H9 (cell line): Measurements from ENCODE around the gene DARS1. TPM values are rescaled to one million over a fixed set of nuclear protein-coding genes. Genes with fewer than 3 reads are reported as not detected.

Source experiments
- DNase-seq: peaks from one replicate; pipeline ENCODE4 v3.0.0-alpha.2; 2017
- H2AFZ ChIP-seq: one replicate; pipeline ENCODE4 v1.6.1; 2013; ENCODE audit warnings: mild to moderate bottlenecking, low read length, control low read depth, moderate library complexity
- H2AK5ac ChIP-seq: 2 replicates; pipeline ENCODE4 v1.6.1; 2013; ENCODE audit warnings: low read length, control low read depth, mixed read lengths; ENCODE audit not compliant: insufficient read length
- H2BK120ac ChIP-seq: one replicate; pipeline ENCODE4 v1.6.1; 2013; ENCODE audit warnings: low read depth, mild to moderate bottlenecking, low read length, control low read depth, inconsistent platforms; ENCODE audit not compliant: poor library complexity, severe bottlenecking
- H2BK12ac ChIP-seq: 2 replicates; pipeline ENCODE4 v1.6.1; 2013; ENCODE audit warnings: low read length, control low read depth, mixed read lengths, low read depth; ENCODE audit not compliant: insufficient read length
- H2BK15ac ChIP-seq: 2 replicates; pipeline ENCODE4 v1.6.1; 2013; ENCODE audit warnings: low read depth, low read length, control low read depth
- H2BK20ac ChIP-seq: one replicate; pipeline ENCODE4 v1.6.1; 2013; ENCODE audit warnings: low read depth, mild to moderate bottlenecking, low read length, control low read depth, inconsistent platforms; ENCODE audit not compliant: poor library complexity, severe bottlenecking
- H2BK5ac ChIP-seq: 2 replicates; pipeline ENCODE4 v1.6.1; 2013; ENCODE audit warnings: low read length, control low read depth, mixed read lengths; ENCODE audit not compliant: insufficient read length
- H3K14ac ChIP-seq: 2 replicates; pipeline ENCODE4 v1.6.1; 2013; ENCODE audit warnings: low read length, control low read depth; ENCODE audit not compliant: insufficient read depth
- H3K18ac ChIP-seq: 2 replicates; pipeline ENCODE4 v1.6.1; 2013; ENCODE audit warnings: low read depth, mild to moderate bottlenecking, mixed read lengths, low read length, control low read depth; ENCODE audit not compliant: insufficient read length
- H3K23ac ChIP-seq: 2 replicates; pipeline ENCODE4 v1.6.1; 2013; ENCODE audit warnings: low read length, control low read depth, mixed read lengths, low read depth; ENCODE audit not compliant: insufficient read length
- H3K23me2 ChIP-seq: 2 replicates; pipeline ENCODE4 v1.6.1; 2013; ENCODE audit warnings: low read depth, mild to moderate bottlenecking, mixed read lengths, low read length, control low read depth; ENCODE audit not compliant: insufficient read length, poor library complexity, severe bottlenecking
- H3K27ac ChIP-seq: 2 replicates; pipeline ENCODE4 v1.5.1; 2013; ENCODE audit warnings: low read length, control low read depth, mixed read lengths, low read depth; ENCODE audit not compliant: insufficient read length
- H3K27me3 ChIP-seq: 2 replicates; pipeline ENCODE4 v1.6.1; 2013; ENCODE audit warnings: low read length, control low read depth, inconsistent platforms; ENCODE audit not compliant: insufficient read depth
- H3K4ac ChIP-seq: 2 replicates; pipeline ENCODE4 v1.6.1; 2013; ENCODE audit warnings: low read depth, mild to moderate bottlenecking, control low read depth, inconsistent platforms, low read length, moderate library complexity
- H3K4me1 ChIP-seq: 2 replicates; pipeline ENCODE4 v1.6.1; 2013; ENCODE audit warnings: low read length, control low read depth, inconsistent platforms; ENCODE audit not compliant: insufficient read depth
- H3K4me2 ChIP-seq: 2 replicates; pipeline ENCODE4 v1.6.1; 2013; ENCODE audit warnings: low read length, control low read depth, mixed read lengths; ENCODE audit not compliant: insufficient read length, insufficient read depth
- H3K56ac ChIP-seq: 2 replicates; pipeline ENCODE4 v1.6.1; 2013; ENCODE audit warnings: low read depth, mild to moderate bottlenecking, mixed read lengths, low read length, control low read depth; ENCODE audit not compliant: insufficient read length
- H3K79me1 ChIP-seq: 2 replicates; pipeline ENCODE4 v1.6.1; 2013; ENCODE audit warnings: low read depth, mild to moderate bottlenecking, moderate library complexity, low read length, control low read depth, inconsistent platforms; ENCODE audit not compliant: insufficient read depth, poor library complexity, severe bottlenecking
- H3K79me2 ChIP-seq: 2 replicates; pipeline ENCODE4 v1.6.1; 2013; ENCODE audit warnings: low read length, control low read depth, inconsistent platforms; ENCODE audit not compliant: insufficient read depth
- H3K9ac ChIP-seq: 2 replicates; pipeline ENCODE4 v1.6.1; 2013; ENCODE audit warnings: low read length, control low read depth, mixed read lengths; ENCODE audit not compliant: insufficient read length; ENCODE audit errors: extremely low read depth
- H3K9me3 ChIP-seq: one replicate; pipeline ENCODE4 v1.6.1; 2013; ENCODE audit warnings: low read depth, low read length, inconsistent platforms; ENCODE audit not compliant: control insufficient read depth
- H3T11ph ChIP-seq: one replicate; pipeline ENCODE4 v1.6.1; 2013; ENCODE audit warnings: mild to moderate bottlenecking, low read length, control low read depth, inconsistent platforms
- H4K20me1 ChIP-seq: one replicate; pipeline ENCODE4 v1.6.1; 2013; ENCODE audit not compliant: control insufficient read depth, insufficient read length, insufficient read depth
- H4K5ac ChIP-seq: 2 replicates; pipeline ENCODE4 v1.6.1; 2013; ENCODE audit warnings: low read depth, mild to moderate bottlenecking, mixed read lengths, low read length, control low read depth; ENCODE audit not compliant: insufficient read length
- H4K8ac ChIP-seq: replicated peaks from 2 replicates; pipeline ENCODE4 v1.6.1; 2013; ENCODE audit warnings: low read length, control low read depth, mixed read lengths, low read depth; ENCODE audit not compliant: insufficient read length
- H4K91ac ChIP-seq: 2 replicates; pipeline ENCODE4 v1.6.1; 2013; ENCODE audit warnings: low read depth, mild to moderate bottlenecking, moderate library complexity, mixed read lengths, low read length, control low read depth; ENCODE audit not compliant: insufficient read length
- H3K27ac Mint-ChIP-seq, 3 experiments: 2 replicates in 2 of 3; 3 replicates in 1 of 3; pipeline ENCODE4 v1.8.0; 2020 to 2021; ENCODE audit warnings: mixed read lengths in 3 of 3, mild to moderate bottlenecking in 1 of 3, moderate library complexity in 1 of 3
- H3K27me3 Mint-ChIP-seq: 2 replicates; pipeline ENCODE4 v1.8.0; 2021; ENCODE audit warnings: low read depth, mild to moderate bottlenecking, moderate library complexity, mixed read lengths
- H3K36me3 Mint-ChIP-seq, 3 experiments: 2 replicates in 2 of 3; 3 replicates in 1 of 3; pipeline ENCODE4 v1.8.0; 2020 to 2021; ENCODE audit warnings: low read depth in 3 of 3, mixed read lengths in 3 of 3; ENCODE audit not compliant: insufficient read depth in 1 of 3
- H3K4me1 Mint-ChIP-seq, 2 experiments: 2 replicates each; pipeline ENCODE4 v1.8.0; 2020; ENCODE audit warnings: mixed read lengths in 2 of 2
- H3K4me3 Mint-ChIP-seq, 2 experiments: 2 replicates in 1 of 2; 3 replicates in 1 of 2; pipeline ENCODE4 v1.8.0; 2020 to 2021; ENCODE audit warnings: mild to moderate bottlenecking in 2 of 2, mixed read lengths in 2 of 2, moderate library complexity in 1 of 2
- H3K9me3 Mint-ChIP-seq, 2 experiments: 2 replicates in 1 of 2; 3 replicates in 1 of 2; pipeline ENCODE4 v1.8.0; 2020; ENCODE audit warnings: mild to moderate bottlenecking in 2 of 2, mixed read lengths in 2 of 2, moderate library complexity in 1 of 2
- CTCF ChIP-seq: fragments of 200-600 bp; sonication (generic); conservative IDR thresholded peaks from 3 replicates; pipeline ENCODE4 v1.8.0; 2021; ENCODE audit warnings: antibody characterized with exemption, mild to moderate bottlenecking
- WGBS: extraction: QIAGEN DNeasy Blood & Tissue Kit; methylation state at CpG from one replicate; pipeline ENCODE4 v1.1.7; 2013; ENCODE audit warnings: missing lambda C conversion rate, low lambda C conversion rate, mixed read lengths; ENCODE audit not compliant: insufficient read length; ENCODE audit errors: extremely low coverage; 5-methylcytosine and 5-hydroxymethylcytosine counted together
- total RNA-seq: library from RNA; stranded (reverse); gene quantifications from 2 replicates; pipeline ENCODE4 v1.2.1, GENCODE V29; 2021

The DARS1 gene
- total RNA-seq, 1 experiment from 2014 or later: 117 TPM

- no peaks in the 10 kb centered on the region for H3K27me3 Mint-ChIP-seq
- H3K14ac ChIP-seq: no peak overlapping the region; the same call in 1 of the 2 replicates
- H3K18ac ChIP-seq: no peak overlapping the region
- H3K4me2 ChIP-seq: no peak overlapping the region
- H3K4me3 Mint-ChIP-seq: no peak overlapping the region
- no peaks in the 10 kb centered on the region for H3K23me2 ChIP-seq
- no peak overlapping the region for H2BK5ac ChIP-seq
- H3K79me2 ChIP-seq: no peaks in the 10 kb centered on the region
- no peak overlapping the region for H2BK12ac ChIP-seq
- no peak for DNase-seq
- no peak overlapping the region for H4K91ac ChIP-seq
- H3K4ac ChIP-seq: no peak overlapping the region
- WGBS: no CpG with 5 or more reads among the region's 3 CpGs
- peaks cover 10 to 16% of the 10 kb centered on the region in 2 experiments for H3K4me1 Mint-ChIP-seq
- H3T11ph ChIP-seq: no peak overlapping the region
- H4K20me1 ChIP-seq: no peaks in the 10 kb centered on the region
- no peak overlapping the region for H3K23ac ChIP-seq
- no peak overlapping the region for H4K8ac ChIP-seq
- no peak for TF ChIP-seq CTCF
- no peaks in the 10 kb centered on the region for H3K79me1 ChIP-seq
- peaks cover 5 to 7% of the 10 kb centered on the region in 2 experiments; a peak in 2 of 5 replicates for H3K9me3 Mint-ChIP-seq
- no peak overlapping the region for H2BK120ac ChIP-seq
- 0 out of 2 replicates have a peak, but pooled peaks cover 2% of the 10 kb centered on the region for H3K4me1 ChIP-seq
- H3K27ac ChIP-seq: no peak overlapping the region
- H3K9ac ChIP-seq: no peak overlapping the region
- no peaks in the 10 kb centered on the region for H3K9me3 ChIP-seq
- H3K56ac ChIP-seq: no peak overlapping the region
- no peak overlapping the region for H4K5ac ChIP-seq
- peak overlapping the region; percentile 60 for H2AK5ac ChIP-seq
- no peak overlapping the region for H2BK20ac ChIP-seq
- no peak overlapping the region for H2AFZ ChIP-seq
- H3K27ac Mint-ChIP-seq: no peak overlapping the region
- H3K27me3 ChIP-seq: no peaks in the 10 kb centered on the region
- H2BK15ac ChIP-seq: peak overlapping the region; percentile 65; the same call in 1 of the 2 replicates
- H3K36me3 Mint-ChIP-seq: peaks cover 0 to 10% (median 0%) of the 10 kb centered on the region in 3 experiments; a peak in 3 of 7 replicates
These were observed 20.2 kb upstream of the DARS1 start for GRCh38 chr2:136005462-136006196.
